Activated CD4-positive, alpha-beta memory T cell treated with anti-CD3 and anti-CD28 coated beads for 36 hours (primary cell): ENCODE results near the gene TLCD4. TPM values are rescaled to one million over a fixed set of nuclear protein-coding genes. Genes with fewer than 3 reads are reported as not detected.

ENCODE experiments used
- CTCF ChIA-PET: fragments of 350-600 bp; sonication (Branson Sonifier 250); formaldehyde crosslinking; loops from one replicate; lab custom pipeline; 2021; ENCODE audit warnings: antibody characterized with exemption, inconsistent platforms; lab: Charles Lee
- POLR2A ChIA-PET: fragments of 350-600 bp; sonication (Branson Sonifier 250); formaldehyde crosslinking; loops from one replicate; lab custom pipeline; 2021; ENCODE audit warnings: antibody characterized with exemption; lab: Charles Lee
- DNase-seq: peaks from one replicate; pipeline ENCODE4 v3.0.0-alpha.2; 2020
- H3K27ac Mint-ChIP-seq: one replicate; pipeline ENCODE4 v1.8.0; 2021; ENCODE audit warnings: mixed read lengths
- H3K27me3 Mint-ChIP-seq: one replicate; pipeline ENCODE4 v1.8.0; 2021; ENCODE audit warnings: mixed read lengths
- H3K36me3 Mint-ChIP-seq: one replicate; pipeline ENCODE4 v1.8.0; 2021; ENCODE audit warnings: mixed read lengths
- H3K4me1 Mint-ChIP-seq: one replicate; pipeline ENCODE4 v1.8.0; 2021; ENCODE audit warnings: low read depth, mixed read lengths
- H3K4me3 Mint-ChIP-seq: one replicate; pipeline ENCODE4 v1.8.0; 2021; ENCODE audit warnings: mild to moderate bottlenecking, mixed read lengths
- H3K9me3 Mint-ChIP-seq: one replicate; pipeline ENCODE4 v1.8.0; 2021; ENCODE audit warnings: mixed read lengths
- intact Hi-C: fragments of 100-400 bp; cut with micrococcal nuclease; formaldehyde crosslinking; loops from one replicate; pipeline ENCODE4 v1.15.1; 2023
- total RNA-seq, 2 experiments: library from RNA; stranded (reverse); gene quantifications; one replicate each; pipeline ENCODE4 v1.2.3, GENCODE V29; 2021

TLCD4 gene
- total RNA-seq = under 1 TPM; 0.15 to 0.21 TPM

- ChIA-PET CTCF (interaction anchor here (0.5 to 1.8 kb wide), 10 partner anchors 9 to 384 kb away, joined by 3 to 14 read pairs (median 4); partner anchors contain the start of gene RWDD3), POLR2A (interaction anchor here (1.1 kb wide), 1 partner anchor 117 kb away, joined by 4 read pairs; the partner anchor contains the start of gene RWDD3)
- H3K9me3 Mint-ChIP-seq = no peaks in the 10 kb centered on the region
- H3K4me3 Mint-ChIP-seq = peak within 1 kb of the TSS; percentile 78
- H3K27ac Mint-ChIP-seq = no peak within 1 kb of the TSS
- peaks cover 22% of the 10 kb centered on the region for H3K27me3 Mint-ChIP-seq
- H3K36me3 Mint-ChIP-seq = no peaks in the 10 kb centered on the region
- intact Hi-C loops = loop anchor here (1.0 to 2.0 kb wide), 2 partner anchors 45 to 263 kb away; partner anchors contain the start of gene ALG14
- H3K4me1 Mint-ChIP-seq = peaks cover 6% of the 10 kb centered on the region
- peak; percentile 39 for DNase-seq
These were observed at the start of gene TLCD4 for GRCh38 chr1:95117207-95118066. Gene TLCD4 (plus strand): TSS chr1:95117355. CDS start chr1:95143902, 26,547 bp downstream.

- Mint-ChIP-seq H3K27me3 (no peaks in the 10 kb centered on the region), H3K9me3 (no peaks in the 10 kb centered on the region), H3K27ac (no peak overlapping the region), H3K4me3 (no peak overlapping the region), H3K4me1 (peaks cover 14% of the 10 kb centered on the region), H3K36me3 (peaks cover 18% of the 10 kb centered on the region)
- intact Hi-C loops = no loop called here
- CTCF ChIA-PET = interaction anchor here (1.4 kb wide), 1 partner anchor 24 kb away, joined by 4 read pairs; no protein-coding TSS in a partner anchor
- no peak for DNase-seq
- POLR2A ChIA-PET = no interaction called here
These were observed 49.6 kb upstream of the TLCD4 start for GRCh38 chr1:95067568-95067967.

- DNase-seq = no peak
- ChIA-PET POLR2A (no interaction called here), CTCF (interaction anchor here (0.7 kb wide), 1 partner anchor 215 kb away, joined by 3 read pairs; no protein-coding TSS in a partner anchor)
- H3K4me3 Mint-ChIP-seq = no peak overlapping the region
- intact Hi-C loops = no loop called here
- peaks cover 14% of the 10 kb centered on the region for H3K4me1 Mint-ChIP-seq
- H3K36me3 Mint-ChIP-seq = peaks cover 5% of the 10 kb centered on the region
- H3K27ac Mint-ChIP-seq = no peak overlapping the region
- H3K9me3 Mint-ChIP-seq = no peaks in the 10 kb centered on the region
- no peaks in the 10 kb centered on the region for H3K27me3 Mint-ChIP-seq
These were observed 48.0 kb upstream of the TLCD4 start for GRCh38 chr1:95068956-95069709.

GRCh38 chr1:95069710-95070093 lies 47.5 kb upstream of the TLCD4 start:
- Mint-ChIP-seq H3K27ac (no peak overlapping the region), H3K27me3 (no peaks in the 10 kb centered on the region), H3K9me3 (no peaks in the 10 kb centered on the region), H3K4me1 (peaks cover 14% of the 10 kb centered on the region), H3K36me3 (peaks cover 2% of the 10 kb centered on the region), H3K4me3 (no peak overlapping the region)
- ChIA-PET POLR2A (no interaction called here), CTCF (interaction anchor here (0.7 kb wide), 1 partner anchor 215 kb away, joined by 3 read pairs; no protein-coding TSS in a partner anchor)
- intact Hi-C loops = loop anchor here (5.0 kb wide), 1 partner anchor 1653 kb away; the partner anchor contains the start of gene PTBP2
- no peak for DNase-seq

GRCh38 chr1:95071539-95071938 lies 45.6 kb upstream of the TLCD4 start:
- intact Hi-C loops = loop anchor here (5.0 kb wide), 1 partner anchor 1651 kb away; the partner anchor contains the start of gene PTBP2
- H3K36me3 Mint-ChIP-seq = peaks cover 2% of the 10 kb centered on the region
- no peaks in the 10 kb centered on the region for H3K9me3 Mint-ChIP-seq
- H3K4me3 Mint-ChIP-seq = peak overlapping the region; percentile 0
- peaks cover 14% of the 10 kb centered on the region for H3K4me1 Mint-ChIP-seq
- peak; percentile 16 for DNase-seq
- H3K27ac Mint-ChIP-seq = peak overlapping the region; percentile 38
- no peaks in the 10 kb centered on the region for H3K27me3 Mint-ChIP-seq
- CTCF ChIA-PET = interaction anchor here (0.7 to 1.5 kb wide), 3 partner anchors 13 to 218 kb away, joined by 3 to 5 read pairs (median 3); no protein-coding TSS in a partner anchor
- POLR2A ChIA-PET = no interaction called here

- peak overlapping the region; percentile 90 for H3K4me3 Mint-ChIP-seq
These were observed 45.0 kb upstream of the TLCD4 start for GRCh38 chr1:95072117-95072516.

GRCh38 chr1:95072532-95073419 lies 44.4 kb upstream of the TLCD4 start, which contains the start of gene ALG14:
Gene ALG14 (minus strand): TSS chr1:95072951. CDS start chr1:95072898, 53 bp downstream.
- ChIA-PET POLR2A (interaction anchor here (1.1 to 1.8 kb wide), 2 partner anchors 30 to 161 kb away, joined by 3 to 11 read pairs; partner anchors contain the start of gene RWDD3), CTCF (interaction anchor here (1.0 to 4.3 kb wide), 6 partner anchors 12 to 218 kb away, joined by 3 to 33 read pairs (median 8); partner anchors contain the start of genes RWDD3 and TLCD4)
- peaks cover 14% of the 10 kb centered on the region for H3K4me1 Mint-ChIP-seq
- H3K9me3 Mint-ChIP-seq = no peaks in the 10 kb centered on the region
- no peaks in the 10 kb centered on the region for H3K27me3 Mint-ChIP-seq
- peak; percentile 95 for DNase-seq
- H3K36me3 Mint-ChIP-seq = peaks cover 2% of the 10 kb centered on the region
- intact Hi-C loops = loop anchor here (1.0 to 5.0 kb wide), 4 partner anchors 45 to 1650 kb away; partner anchors contain the start of genes ABCD3, PTBP2, RWDD3 and TLCD4
- peak within 1 kb of the TSS; percentile 92 for H3K27ac Mint-ChIP-seq
- H3K4me3 Mint-ChIP-seq = peak within 1 kb of the TSS; percentile 90

More at GRCh38 chr1:95072117-95072516, 45.0 kb upstream of the TLCD4 start:
- Mint-ChIP-seq H3K36me3 (peaks cover 2% of the 10 kb centered on the region), H3K27ac (peak overlapping the region; percentile 92), H3K9me3 (no peaks in the 10 kb centered on the region), H3K4me1 (peaks cover 14% of the 10 kb centered on the region), H3K27me3 (no peaks in the 10 kb centered on the region)
- DNase-seq = no peak
- CTCF ChIA-PET = interaction anchor here (0.7 to 4.3 kb wide), 5 partner anchors 13 to 218 kb away, joined by 3 to 33 read pairs (median 3); no protein-coding TSS in a partner anchor
- POLR2A ChIA-PET = interaction anchor here (1.1 to 1.8 kb wide), 2 partner anchors 29 to 162 kb away, joined by 3 to 11 read pairs; partner anchors contain the start of gene RWDD3
- intact Hi-C loops = loop anchor here (1.0 to 5.0 kb wide), 4 partner anchors 45 to 1650 kb away; partner anchors contain the start of genes ABCD3, PTBP2, RWDD3 and TLCD4

- peak overlapping the region; percentile 92 for H3K27ac Mint-ChIP-seq
These were observed 43.7 kb upstream of the TLCD4 start for GRCh38 chr1:95073446-95073845.

GRCh38 chr1:95076034-95076433 lies 41.1 kb upstream of the TLCD4 start:
- POLR2A ChIA-PET = no interaction called here
- CTCF ChIA-PET = interaction anchor here (0.6 to 4.3 kb wide), 2 partner anchors 9 to 60 kb away, joined by 4 to 33 read pairs; no protein-coding TSS in a partner anchor
- Mint-ChIP-seq H3K9me3 (no peaks in the 10 kb centered on the region), H3K27me3 (no peaks in the 10 kb centered on the region), H3K4me3 (no peak overlapping the region), H3K4me1 (peaks cover 12% of the 10 kb centered on the region), H3K27ac (no peak overlapping the region), H3K36me3 (peaks cover 2% of the 10 kb centered on the region)
- intact Hi-C loops = no loop called here
- DNase-seq = no peak

More at GRCh38 chr1:95073446-95073845, 43.7 kb upstream of the TLCD4 start:
- intact Hi-C loops = loop anchor here (5.0 kb wide), 1 partner anchor 1649 kb away; the partner anchor contains the start of gene PTBP2
- Mint-ChIP-seq H3K4me3 (peak overlapping the region; percentile 90), H3K4me1 (peaks cover 14% of the 10 kb centered on the region), H3K36me3 (peaks cover 2% of the 10 kb centered on the region), H3K27me3 (no peaks in the 10 kb centered on the region), H3K9me3 (no peaks in the 10 kb centered on the region)
- no peak for DNase-seq
- CTCF ChIA-PET = interaction anchor here (1.1 to 4.3 kb wide), 5 partner anchors 11 to 219 kb away, joined by 3 to 33 read pairs (median 8); partner anchors contain the start of genes RWDD3 and TLCD4
- POLR2A ChIA-PET = interaction anchor here (1.1 to 1.8 kb wide), 2 partner anchors 30 to 161 kb away, joined by 3 to 11 read pairs; partner anchors contain the start of gene RWDD3

- no peak for DNase-seq
- H3K27me3 Mint-ChIP-seq = no peaks in the 10 kb centered on the region
- H3K27ac Mint-ChIP-seq = no peak overlapping the region
- no peak overlapping the region for H3K4me3 Mint-ChIP-seq
- intact Hi-C loops = no loop called here
- H3K9me3 Mint-ChIP-seq = no peaks in the 10 kb centered on the region
- no peaks in the 10 kb centered on the region for H3K4me1 Mint-ChIP-seq
- CTCF ChIA-PET = interaction anchor here (1.8 kb wide), 1 partner anchor 153 kb away, joined by 10 read pairs; the partner anchor contains the start of gene RWDD3
- H3K36me3 Mint-ChIP-seq = no peaks in the 10 kb centered on the region
- POLR2A ChIA-PET = no interaction called here
These were observed 36.7 kb upstream of the TLCD4 start for GRCh38 chr1:95080446-95080845.
